K562 (cell line): ENCODE data around the gene PAIP2. TPM values are rescaled to one million over a fixed set of nuclear protein-coding genes. Genes with fewer than 3 reads are reported as not detected.
A peak's percentile ranks its signal among the peaks of the same experiment; 100 is the strongest.

ENCODE experiments used
- BDP1 ChIP-seq: IDR thresholded peaks from 3 replicates; pipeline ENCODE4 v1.6.1; 2011; ENCODE audit not compliant: insufficient read length, insufficient read depth
- CCAR2 ChIP-seq: fragments of 200-400 bp; formaldehyde crosslinking; IDR thresholded peaks from 2 replicates; pipeline ENCODE4 v1.6.1; 2017; ENCODE audit warnings: mild to moderate bottlenecking, low read depth, low read length
- ELF1 ChIP-seq: fragments of 200-800 bp; sonication (Bioruptor generic); IDR thresholded peaks from 2 replicates; pipeline ENCODE4 v1.6.1; 2016; ENCODE audit warnings: missing genetic modification characterization, missing compliant biosample characterization
- HMGXB4 ChIP-seq: sonication (generic); formaldehyde crosslinking; IDR thresholded peaks from 2 replicates; pipeline ENCODE4 v1.8.1; 2023; ENCODE audit warnings: mild to moderate bottlenecking, missing genetic modification reagents
- KDM2B ChIP-seq: fragments of 250-450 bp; sonication (Bioruptor Pico); IDR thresholded peaks from 2 replicates; pipeline ENCODE4 v1.8.0; 2021; ENCODE audit warnings: mild to moderate bottlenecking, moderate library complexity
- PHTF2 ChIP-seq: fragments of 250-450 bp; sonication (Bioruptor Pico); IDR thresholded peaks from 2 replicates; pipeline ENCODE4 v1.5.0; 2021; ENCODE audit warnings: mild to moderate bottlenecking
- RAD51 ChIP-seq: fragments of 450-650 bp; IDR thresholded peaks from 2 replicates; pipeline ENCODE4 v1.7.1; 2016; ENCODE audit warnings: low read depth, mild to moderate bottlenecking, borderline replicate concordance
- RHOXF2B ChIP-seq: fragments of 250-450 bp; sonication (Bioruptor Pico); conservative IDR thresholded peaks from 2 replicates; pipeline ENCODE4 v1.5.1; 2021
- TAF1 ChIP-seq: IDR thresholded peaks from 2 replicates; pipeline ENCODE4 v1.6.1; 2011; ENCODE audit warnings: mild to moderate bottlenecking, low read length, moderate library complexity; ENCODE audit not compliant: insufficient read depth, control insufficient read depth, severe bottlenecking; ENCODE audit errors: extremely low read depth
- ZNF253 ChIP-seq: fragments of 250-450 bp; sonication (Bioruptor Pico); conservative IDR thresholded peaks from 2 replicates; pipeline ENCODE4 v1.6.1; 2021; ENCODE audit warnings: mild to moderate bottlenecking
- ZNF592 ChIP-seq: fragments of 450-650 bp; IDR thresholded peaks from 2 replicates; pipeline ENCODE4 v1.6.1; 2017; ENCODE audit warnings: antibody characterized with exemption, mild to moderate bottlenecking
- polyA plus RNA-seq, 8 experiments: library from polyadenylated mRNA; depleted of rRNA in 4 of 8; stranded (reverse) in 5 of 8; unstranded in 3 of 8; fragments of >200 nt; fragmentation: Nextera tagmentation in 2 of 8; fragmentation: Illumina TruSeq in 1 of 8; extraction: Ambion mirVana in 2 of 8; extraction: Trizol in 1 of 8; gene quantifications; 2 replicates each; pipeline versions ENCODE4 v1.2.1 to v1.2.3, GENCODE V29; 2011 to 2014; ENCODE audit warnings: inconsistent platforms in 1 of 8, missing spikeins in 1 of 8
- total RNA-seq, 7 experiments: library from RNA; depleted of rRNA in 6 of 7; stranded (reverse); fragments of >200 nt in 6 of 7; fragmentation: Illumina TruSeq in 2 of 7; extraction: Trizol in 2 of 7; gene quantifications; 2 replicates each; pipeline versions ENCODE4 v1.2.1 to v1.2.3, GENCODE V29; 2011 to 2021; ENCODE audit warnings: low replicate concordance in 1 of 7
- TF ChIP-seq, protein P1 (sequence below): fragments of 250-450 bp; sonication (Bioruptor Pico); IDR thresholded peaks from 2 replicates; pipeline ENCODE4 v1.9.0; 2021; ENCODE audit warnings: mild to moderate bottlenecking, inconsistent platforms

Gene PAIP2
- total and polyA plus RNA-seq, 9 of the 15 experiments (the other 6 are each of a cell fraction or from before 2014, with no cell fraction given) = 78.3 to 187 (median 128) TPM

GRCh38 chr5:139293507-139294373 lies 47.9 kb upstream of the PAIP2 start, which contains the start of gene MATR3 (continued):
- TF ChIP-seq ZNF592 = no peak
- no peak for TF ChIP-seq PHTF2
- TF ChIP-seq ZNF253 (CRISPR knock-in tag) = no peak
- TF ChIP-seq KDM2B (CRISPR knock-in tag) = no peak
- no peak for TF ChIP-seq CCAR2
- TF ChIP-seq HMGXB4 (CRISPR knock-in tag) = peak; percentile 94; the same call in 1 of the 2 replicates
- TF ChIP-seq RHOXF2B = no peak
- TF ChIP-seq, protein P1, sequence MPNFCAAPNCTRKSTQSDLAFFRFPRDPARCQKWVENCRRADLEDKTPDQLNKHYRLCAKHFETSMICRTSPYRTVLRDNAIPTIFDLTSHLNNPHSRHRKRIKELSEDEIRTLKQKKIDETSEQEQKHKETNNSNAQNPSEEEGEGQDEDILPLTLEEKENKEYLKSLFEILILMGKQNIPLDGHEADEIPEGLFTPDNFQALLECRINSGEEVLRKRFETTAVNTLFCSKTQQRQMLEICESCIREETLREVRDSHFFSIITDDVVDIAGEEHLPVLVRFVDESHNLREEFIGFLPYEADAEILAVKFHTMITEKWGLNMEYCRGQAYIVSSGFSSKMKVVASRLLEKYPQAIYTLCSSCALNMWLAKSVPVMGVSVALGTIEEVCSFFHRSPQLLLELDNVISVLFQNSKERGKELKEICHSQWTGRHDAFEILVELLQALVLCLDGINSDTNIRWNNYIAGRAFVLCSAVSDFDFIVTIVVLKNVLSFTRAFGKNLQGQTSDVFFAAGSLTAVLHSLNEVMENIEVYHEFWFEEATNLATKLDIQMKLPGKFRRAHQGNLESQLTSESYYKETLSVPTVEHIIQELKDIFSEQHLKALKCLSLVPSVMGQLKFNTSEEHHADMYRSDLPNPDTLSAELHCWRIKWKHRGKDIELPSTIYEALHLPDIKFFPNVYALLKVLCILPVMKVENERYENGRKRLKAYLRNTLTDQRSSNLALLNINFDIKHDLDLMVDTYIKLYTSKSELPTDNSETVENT (CRISPR knock-in tag) = no peak
- no peak for TF ChIP-seq RAD51
- peak; percentile 86 for TF ChIP-seq TAF1
- no peak for TF ChIP-seq ELF1
- no peak for TF ChIP-seq BDP1
